ENCODE measurements around the gene SSUH2. TPM values are rescaled to one million over a fixed set of nuclear protein-coding genes. Genes with fewer than 3 reads are reported as not detected.

SSUH2 gene
- total and polyA plus RNA-seq, 12 donors: 0.12 to 1.3 (median 0.61) TPM; not detected in 3

GRCh38 chr3:8618950-8619349 is 25.6 kb downstream of the SSUH2 start:
- intact Hi-C loops (cut with DNase I): loop anchor here in 1 of 2 donors (10.0 kb wide), 1 partner anchor 774 kb away; no protein-coding TSS in a partner anchor
- no peak for TF ChIP-seq POLR2A (IDR thresholded peaks at IDR 0.05)
- 82 to 98% (median 92%) methylated on average over 4 of the region's 4 CpGs for whole genome bisulfite sequencing, 4 donors

GRCh38 chr3:8617921-8618320 is 26.7 kb downstream of the SSUH2 start:
- H3K4me3 ChIP-seq: no peak overlapping the region
- TF ChIP-seq POLR2A (IDR thresholded peaks at IDR 0.05) (no peak), CTCF (IDR thresholded peaks at IDR 0.05) (no peak)
- no peaks in the 10 kb centered on the region for H3K36me3 ChIP-seq (replicated peaks in 1 of 2)
- no peak for DNase-seq
- no peaks in the 10 kb centered on the region for H3K9me3 ChIP-seq (replicated peaks in 1 of 3)
- H3K27me3 ChIP-seq: no peaks in the 10 kb centered on the region
- H3K27ac ChIP-seq: no peak overlapping the region
- WGBS, 4 donors: 82 to 95% (median 88%) methylated on average over 5 of the region's 5 CpGs
- H3K4me1 ChIP-seq (replicated peaks in 1 of 2): no peaks in the 10 kb centered on the region
- intact Hi-C loops (cut with DNase I): loop anchor here in 1 of 2 donors (10.0 kb wide), 1 partner anchor 773 kb away; no protein-coding TSS in a partner anchor

More at GRCh38 chr3:8618950-8619349, 25.6 kb downstream of the SSUH2 start:
- no peaks in the 10 kb centered on the region for H3K36me3 ChIP-seq (replicated peaks in 1 of 2)
- no peaks in the 10 kb centered on the region for H3K27me3 ChIP-seq
- no peaks in the 10 kb centered on the region for H3K9me3 ChIP-seq (replicated peaks in 1 of 3)
- no peak overlapping the region for H3K27ac ChIP-seq
- no peaks in the 10 kb centered on the region for H3K4me1 ChIP-seq (replicated peaks in 1 of 2)
- peak in 1 of 7 donors; percentile 6 for DNase-seq
- H3K4me3 ChIP-seq: no peak overlapping the region

- DNase-seq: peak in 1 of 7 donors; percentile 35
- Histone ChIP-seq H3K9me3 (replicated peaks in 1 of 3) (no peaks in the 10 kb centered on the region), H3K27me3 (no peaks in the 10 kb centered on the region), H3K4me3 (no peak overlapping the region), H3K4me1 (replicated peaks in 1 of 2) (peaks cover 0 to 5% of the 10 kb centered on the region in 2 donors), H3K36me3 (replicated peaks in 1 of 2) (no peaks in the 10 kb centered on the region), H3K27ac (no peak overlapping the region)
- TF ChIP-seq CTCF (IDR thresholded peaks at IDR 0.05) (no peak), POLR2A (IDR thresholded peaks at IDR 0.05) (no peak)
- intact Hi-C loops (cut with DNase I): loop anchor here in 1 of 2 donors (10.0 kb wide), 1 partner anchor 766 kb away; no protein-coding TSS in a partner anchor
- WGBS, 4 donors: 88 to 97% (median 91%) methylated on average over 4 to 8 of the region's 8 CpGs
Measured at GRCh38 chr3:8610951-8611350, 33.6 kb downstream of the SSUH2 start.

GRCh38 chr3:8608791-8609467 is 35.7 kb downstream of the SSUH2 start:
- no peaks in the 10 kb centered on the region for H3K9me3 ChIP-seq (replicated peaks in 1 of 3)
- no peak overlapping the region for H3K4me3 ChIP-seq
- H3K27me3 ChIP-seq: no peaks in the 10 kb centered on the region
- TF ChIP-seq CTCF (IDR thresholded peaks at IDR 0.05) (no peak), POLR2A (IDR thresholded peaks at IDR 0.05) (no peak)
- intact Hi-C loops (cut with DNase I): loop anchor here (5.0 kb wide), 1 partner anchor 167 kb away; no protein-coding TSS in a partner anchor
- no peak overlapping the region for H3K27ac ChIP-seq
- no peak for DNase-seq
- 77 to 89% (median 81%) methylated on average over 10 of the region's 10 CpGs for WGBS, 4 donors
- H3K4me1 ChIP-seq (replicated peaks in 1 of 2): peaks cover 0 to 5% of the 10 kb centered on the region in 2 donors
- H3K36me3 ChIP-seq (replicated peaks in 1 of 2): no peaks in the 10 kb centered on the region

All from adrenal gland (tissue), 12 donors.